Fibroblast of mammary gland (primary cell): Measurements from ENCODE around the gene MRPL47.

Experiments used
- DNase-seq: peaks from one replicate; pipeline ENCODE4 v3.0.0-alpha.2; 2010; ENCODE audit warnings: low read depth
- H3K4me3 ChIP-seq: 2 replicates; pipeline ENCODE4 v1.5.1; 2011; ENCODE audit warnings: low read depth, mild to moderate bottlenecking, low read length, moderate library complexity; ENCODE audit not compliant: control insufficient read depth
- CTCF ChIP-seq: conservative IDR thresholded peaks from 2 replicates; pipeline ENCODE4 v1.5.1; 2011; ENCODE audit warnings: low read depth, low read length, inconsistent platforms; ENCODE audit not compliant: control insufficient read depth, insufficient read depth

Gene MRPL47

GRCh38 chr3:179599531-179599930 is 4.9 kb downstream of the MRPL47 start:
- TF ChIP-seq CTCF, result no peak
- no peak overlapping the region for H3K4me3 ChIP-seq
- no peak for DNase-seq

GRCh38 chr3:179591313-179591712 is 13.1 kb downstream of the MRPL47 start:
- H3K4me3 ChIP-seq, result no peak overlapping the region
- DNase-seq, result no peak
- no peak for TF ChIP-seq CTCF

GRCh38 chr3:179590669-179591068 is 13.8 kb downstream of the MRPL47 start:
- H3K4me3 ChIP-seq, result no peak overlapping the region
- no peak for TF ChIP-seq CTCF
- no peak for DNase-seq

- TF ChIP-seq CTCF, result no peak
- H3K4me3 ChIP-seq, result no peak overlapping the region
- peak; percentile 26 for DNase-seq
These were observed 15.3 kb downstream of the MRPL47 start for GRCh38 chr3:179589143-179589542.

GRCh38 chr3:179580992-179581391 is 23.4 kb downstream of the MRPL47 start:
- DNase-seq, result no peak
- no peak for TF ChIP-seq CTCF
- H3K4me3 ChIP-seq, result no peak overlapping the region

GRCh38 chr3:179565496-179565895 is 38.9 kb downstream of the MRPL47 start:
- TF ChIP-seq CTCF, result no peak
- no peak overlapping the region for H3K4me3 ChIP-seq
- DNase-seq, result no peak

GRCh38 chr3:179563271-179563783 is 41.1 kb downstream of the MRPL47 start:
- peak; percentile 35 for TF ChIP-seq CTCF
- peak overlapping the region; percentile 89 for H3K4me3 ChIP-seq
- DNase-seq, result peak; percentile 72
